RWPE2 (cell line): ENCODE results near the gene ATP4B.

Experiments
- ATAC-seq: fragments of 200-7000 bp; cut with Tn5 transposase; 3 replicates; pipeline ENCODE4 v1.9.1; 2021; ENCODE audit warnings: low read depth
- DNase-seq: peaks from one replicate; pipeline ENCODE4 v3.0.0-alpha.2; 2020; ENCODE audit warnings: low spot score
- H3K27ac ChIP-seq: fragments of 450-650 bp; 2 replicates; pipeline ENCODE4 v1.5.1; 2017; ENCODE audit warnings: mild to moderate bottlenecking; ENCODE audit not compliant: poor library complexity, severe bottlenecking
- H3K27me3 ChIP-seq: fragments of 250-450 bp; sonication (Bioruptor Pico); 2 replicates; pipeline ENCODE4 v1.5.1; 2021; ENCODE audit warnings: mild to moderate bottlenecking, moderate library complexity; ENCODE audit not compliant: insufficient read depth, poor library complexity, severe bottlenecking
- H3K36me3 ChIP-seq: fragments of 250-450 bp; sonication (Bioruptor Pico); 2 replicates; pipeline ENCODE4 v1.5.1; 2020; ENCODE audit warnings: low read depth, mild to moderate bottlenecking, moderate library complexity
- H3K4me1 ChIP-seq: fragments of 250-450 bp; sonication (Bioruptor Pico); 2 replicates; pipeline ENCODE4 v1.5.1; 2021; ENCODE audit warnings: mild to moderate bottlenecking, moderate library complexity; ENCODE audit not compliant: insufficient read depth, poor library complexity, severe bottlenecking
- H3K4me3 ChIP-seq: fragments of 250-450 bp; sonication (Bioruptor Pico); 2 replicates; pipeline ENCODE4 v1.5.1; 2021; ENCODE audit warnings: mild to moderate bottlenecking, moderate library complexity; ENCODE audit not compliant: severe bottlenecking
- H3K9me3 ChIP-seq: fragments of 250-450 bp; sonication (Bioruptor Pico); 2 replicates; pipeline ENCODE4 v1.5.1; 2021; ENCODE audit warnings: mild to moderate bottlenecking, moderate library complexity; ENCODE audit not compliant: severe bottlenecking
- TF ChIP-seq, protein P1 (sequence below): fragments of 450-650 bp; IDR thresholded peaks from one replicate; pipeline ENCODE4 v1.5.1; 2017; ENCODE audit warnings: mild to moderate bottlenecking, moderate library complexity; ENCODE audit not compliant: poor library complexity, severe bottlenecking

Gene ATP4B

GRCh38 chr13:113666951-113667701, 9.1 kb upstream of the ATP4B start, which contains the start of gene GRK1:
Gene GRK1 (plus strand): TSS chr13:113667219. CDS start chr13:113667387, 168 bp downstream.
- H3K4me3 ChIP-seq = no peak within 1 kb of the TSS
- H3K27me3 ChIP-seq = peaks cover 12% of the 10 kb centered on the region
- H3K9me3 ChIP-seq = no peaks in the 10 kb centered on the region
- H3K4me1 ChIP-seq = no peaks in the 10 kb centered on the region
- DNase-seq (peak; percentile 57), ATAC-seq (no peak)
- H3K36me3 ChIP-seq = no peaks in the 10 kb centered on the region
- no peak within 1 kb of the TSS for H3K27ac ChIP-seq
- TF ChIP-seq, protein P1, sequence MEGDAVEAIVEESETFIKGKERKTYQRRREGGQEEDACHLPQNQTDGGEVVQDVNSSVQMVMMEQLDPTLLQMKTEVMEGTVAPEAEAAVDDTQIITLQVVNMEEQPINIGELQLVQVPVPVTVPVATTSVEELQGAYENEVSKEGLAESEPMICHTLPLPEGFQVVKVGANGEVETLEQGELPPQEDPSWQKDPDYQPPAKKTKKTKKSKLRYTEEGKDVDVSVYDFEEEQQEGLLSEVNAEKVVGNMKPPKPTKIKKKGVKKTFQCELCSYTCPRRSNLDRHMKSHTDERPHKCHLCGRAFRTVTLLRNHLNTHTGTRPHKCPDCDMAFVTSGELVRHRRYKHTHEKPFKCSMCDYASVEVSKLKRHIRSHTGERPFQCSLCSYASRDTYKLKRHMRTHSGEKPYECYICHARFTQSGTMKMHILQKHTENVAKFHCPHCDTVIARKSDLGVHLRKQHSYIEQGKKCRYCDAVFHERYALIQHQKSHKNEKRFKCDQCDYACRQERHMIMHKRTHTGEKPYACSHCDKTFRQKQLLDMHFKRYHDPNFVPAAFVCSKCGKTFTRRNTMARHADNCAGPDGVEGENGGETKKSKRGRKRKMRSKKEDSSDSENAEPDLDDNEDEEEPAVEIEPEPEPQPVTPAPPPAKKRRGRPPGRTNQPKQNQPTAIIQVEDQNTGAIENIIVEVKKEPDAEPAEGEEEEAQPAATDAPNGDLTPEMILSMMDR = no peak

GRCh38 chr13:113666329-113666670, 8.3 kb upstream of the ATP4B start:
- H3K27me3 ChIP-seq = peaks cover 12% of the 10 kb centered on the region
- DNase-seq = no peak
- ATAC-seq = no peak
- H3K4me3 ChIP-seq = no peak overlapping the region
- no peak overlapping the region for H3K27ac ChIP-seq
- H3K4me1 ChIP-seq = no peaks in the 10 kb centered on the region
- no peaks in the 10 kb centered on the region for H3K36me3 ChIP-seq
- H3K9me3 ChIP-seq = no peaks in the 10 kb centered on the region
- TF ChIP-seq, protein P1 = no peak

DNA sequence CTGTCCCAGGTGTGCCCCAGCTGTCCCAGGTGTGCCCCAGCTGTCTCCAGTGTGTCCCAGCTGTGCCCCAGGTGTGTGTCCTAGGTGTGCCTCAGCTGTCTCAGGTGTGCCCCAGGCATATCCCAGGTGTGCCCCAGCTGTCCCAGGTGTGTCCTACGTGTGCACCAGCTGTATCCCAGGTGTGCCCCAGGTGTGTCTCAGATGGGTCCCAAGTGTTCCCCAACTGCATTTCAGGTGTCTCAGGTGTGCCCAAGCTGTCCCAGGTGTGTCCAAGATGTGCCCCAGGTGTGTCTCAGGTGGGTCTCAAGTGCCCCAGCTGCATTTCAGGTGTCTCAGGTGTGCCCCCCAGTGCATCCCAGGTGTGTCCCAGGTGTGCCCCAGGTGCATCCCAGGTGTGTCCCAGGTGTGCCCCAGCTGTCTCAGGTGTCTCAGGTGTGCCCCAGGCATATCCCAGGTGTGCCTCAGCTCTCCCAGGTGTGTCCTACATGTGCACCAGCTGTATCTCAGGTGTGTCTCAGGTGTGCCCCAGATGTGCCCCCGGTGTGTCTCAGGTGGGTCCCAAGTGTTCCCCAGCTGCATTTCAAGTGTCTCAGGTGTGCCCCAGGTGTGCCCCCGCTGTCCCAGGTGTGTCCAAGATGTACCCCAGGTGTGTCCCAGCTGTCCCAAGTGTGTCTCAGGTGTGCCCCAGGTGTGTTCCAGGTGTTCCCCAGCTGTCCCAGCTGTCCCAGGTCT, 7.8 kb upstream of the ATP4B start:
- TF ChIP-seq, protein P1 = no peak
- peaks cover 12% of the 10 kb centered on the region for H3K27me3 ChIP-seq
- ATAC-seq (no peak), DNase-seq (no peak)
- peaks cover 5% of the 10 kb centered on the region for H3K9me3 ChIP-seq
- no peak overlapping the region for H3K4me3 ChIP-seq
- H3K4me1 ChIP-seq = no peaks in the 10 kb centered on the region
- no peaks in the 10 kb centered on the region for H3K36me3 ChIP-seq
- H3K27ac ChIP-seq = no peak overlapping the region

GRCh38 chr13:113664751-113665596, 7.0 kb upstream of the ATP4B start:
- ATAC-seq = no peak

More at GRCh38 chr13:113664751-113665596, 7.0 kb upstream of the ATP4B start:
- Histone ChIP-seq H3K4me1 (no peaks in the 10 kb centered on the region), H3K9me3 (peaks cover 8% of the 10 kb centered on the region), H3K27ac (no peak overlapping the region), H3K36me3 (no peaks in the 10 kb centered on the region), H3K27me3 (peaks cover 12% of the 10 kb centered on the region), H3K4me3 (no peak overlapping the region)
- TF ChIP-seq, protein P1 = no peak
- DNase-seq = peak; percentile 39
